GM19395 (cell line): ENCODE data around the gene MOGAT3.
A peak's percentile ranks its signal among the peaks of the same experiment; 100 is the strongest.

Source experiments
- ATAC-seq: cut with Tn5 transposase; IDR thresholded peaks from one replicate; pipeline ENCODE4 v1.9.1; 2021; ENCODE audit warnings: mild to moderate bottlenecking, moderate library complexity; ENCODE audit not compliant: unreplicated experiment

Gene MOGAT3, protein sequence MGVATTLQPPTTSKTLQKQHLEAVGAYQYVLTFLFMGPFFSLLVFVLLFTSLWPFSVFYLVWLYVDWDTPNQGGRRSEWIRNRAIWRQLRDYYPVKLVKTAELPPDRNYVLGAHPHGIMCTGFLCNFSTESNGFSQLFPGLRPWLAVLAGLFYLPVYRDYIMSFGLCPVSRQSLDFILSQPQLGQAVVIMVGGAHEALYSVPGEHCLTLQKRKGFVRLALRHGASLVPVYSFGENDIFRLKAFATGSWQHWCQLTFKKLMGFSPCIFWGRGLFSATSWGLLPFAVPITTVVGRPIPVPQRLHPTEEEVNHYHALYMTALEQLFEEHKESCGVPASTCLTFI

DNA sequence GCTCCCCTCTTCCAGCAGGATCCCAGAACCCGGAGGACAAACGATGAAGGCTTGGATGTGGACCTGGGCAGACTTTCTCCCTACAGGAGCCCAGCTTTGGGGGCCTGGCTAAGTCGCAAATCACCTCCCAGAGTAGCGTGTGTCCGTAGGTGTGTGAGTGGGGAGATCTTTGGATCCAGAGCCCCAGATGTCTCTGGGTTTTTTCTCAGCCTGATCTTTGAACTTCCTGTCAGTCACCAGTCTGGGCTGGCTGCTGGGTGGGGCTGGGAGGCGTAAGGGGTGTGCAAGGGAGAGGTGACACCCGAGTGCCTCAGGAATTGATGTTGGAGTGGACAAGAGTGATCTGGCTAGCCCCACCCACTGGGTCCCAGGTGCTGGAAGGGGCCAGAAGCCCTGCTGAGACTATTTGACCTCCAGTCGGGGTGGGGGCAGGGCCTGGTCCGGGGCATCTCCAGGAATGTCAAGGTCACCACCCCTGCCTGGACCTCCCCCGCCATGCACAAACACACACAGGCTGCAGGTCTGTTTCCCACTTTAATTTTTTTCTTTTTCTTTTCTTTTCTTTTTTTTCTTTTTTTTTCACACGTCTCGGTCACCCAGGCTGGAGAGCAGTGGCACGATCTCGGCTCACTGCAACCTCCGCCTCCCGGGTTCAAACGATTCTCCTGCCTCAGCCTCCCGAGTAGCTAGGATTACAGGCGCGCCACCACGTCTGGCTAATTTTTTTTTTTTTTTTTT, at the start of gene MOGAT3:
Gene MOGAT3 (minus strand): TSS at position 175 of the 738 bp plus-strand sequence. CDS start 182 bp downstream, outside the sequence.
- no peak for ATAC-seq

DNA sequence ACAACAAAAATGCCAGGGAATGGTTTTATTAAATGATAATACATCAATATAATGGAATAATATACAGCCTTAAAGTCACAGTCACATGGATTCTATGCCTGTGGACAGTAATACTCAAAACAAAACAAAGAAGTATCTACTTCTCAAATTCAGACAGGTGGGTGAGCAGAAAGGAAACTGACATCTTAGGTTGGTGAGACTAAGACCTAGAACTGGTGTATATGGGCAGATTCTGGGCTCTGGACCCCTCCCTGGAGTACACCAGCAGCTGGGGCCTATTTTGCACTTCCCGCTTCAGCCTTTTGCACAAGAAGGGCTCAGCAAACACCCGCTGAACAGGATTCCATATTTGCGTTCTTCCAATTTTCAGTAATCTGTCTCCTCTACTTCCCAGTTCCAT, 49.5 kb upstream of the MOGAT3 start:
- ATAC-seq: no peak

DNA sequence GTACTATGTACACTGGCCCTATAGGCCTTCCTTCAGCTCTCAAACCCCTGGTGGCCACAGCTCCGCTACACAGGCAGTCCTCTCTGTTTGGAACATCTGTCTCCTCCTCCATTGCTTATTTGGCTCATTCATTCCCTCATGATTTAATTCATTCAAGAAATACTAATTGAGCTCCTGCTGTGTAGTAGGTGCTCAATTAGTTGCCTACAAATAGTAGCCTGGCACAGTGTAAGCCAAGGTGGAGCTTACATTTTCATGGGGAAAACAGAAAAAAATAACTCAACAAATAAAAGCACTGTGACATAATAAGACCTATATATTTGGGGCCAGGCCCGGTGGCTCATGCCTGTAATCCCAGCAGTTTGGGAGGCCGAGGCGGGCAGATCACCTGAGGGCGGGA, 47.4 kb upstream of the MOGAT3 start:
- ATAC-seq: no peak

DNA sequence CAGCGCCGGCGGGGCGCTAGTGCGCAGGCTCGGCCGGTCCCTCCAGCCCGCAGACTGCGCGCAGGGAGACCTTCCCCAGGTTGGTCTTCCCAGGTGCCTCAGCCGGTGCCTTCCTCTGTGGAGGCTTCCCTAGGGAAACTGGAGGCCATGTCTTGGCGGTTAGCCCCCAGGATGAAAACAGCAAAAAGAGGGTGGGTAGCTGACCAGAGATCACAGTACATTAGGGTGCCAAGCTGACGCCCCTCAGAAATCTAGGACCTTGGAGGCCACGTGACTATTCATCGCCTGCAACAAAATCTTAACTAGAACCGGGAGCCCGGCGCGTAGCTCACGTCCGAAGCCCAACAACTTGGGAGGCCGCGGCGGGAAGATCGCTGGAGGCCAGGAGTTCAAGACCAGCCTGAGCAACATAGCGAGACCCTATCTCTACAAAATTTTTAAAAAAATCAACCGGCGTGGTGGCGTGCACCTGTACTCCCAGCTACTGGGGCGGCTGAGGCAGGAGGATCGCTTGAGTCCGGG, 44.4 kb upstream of the MOGAT3 start:
- no peak for ATAC-seq

DNA sequence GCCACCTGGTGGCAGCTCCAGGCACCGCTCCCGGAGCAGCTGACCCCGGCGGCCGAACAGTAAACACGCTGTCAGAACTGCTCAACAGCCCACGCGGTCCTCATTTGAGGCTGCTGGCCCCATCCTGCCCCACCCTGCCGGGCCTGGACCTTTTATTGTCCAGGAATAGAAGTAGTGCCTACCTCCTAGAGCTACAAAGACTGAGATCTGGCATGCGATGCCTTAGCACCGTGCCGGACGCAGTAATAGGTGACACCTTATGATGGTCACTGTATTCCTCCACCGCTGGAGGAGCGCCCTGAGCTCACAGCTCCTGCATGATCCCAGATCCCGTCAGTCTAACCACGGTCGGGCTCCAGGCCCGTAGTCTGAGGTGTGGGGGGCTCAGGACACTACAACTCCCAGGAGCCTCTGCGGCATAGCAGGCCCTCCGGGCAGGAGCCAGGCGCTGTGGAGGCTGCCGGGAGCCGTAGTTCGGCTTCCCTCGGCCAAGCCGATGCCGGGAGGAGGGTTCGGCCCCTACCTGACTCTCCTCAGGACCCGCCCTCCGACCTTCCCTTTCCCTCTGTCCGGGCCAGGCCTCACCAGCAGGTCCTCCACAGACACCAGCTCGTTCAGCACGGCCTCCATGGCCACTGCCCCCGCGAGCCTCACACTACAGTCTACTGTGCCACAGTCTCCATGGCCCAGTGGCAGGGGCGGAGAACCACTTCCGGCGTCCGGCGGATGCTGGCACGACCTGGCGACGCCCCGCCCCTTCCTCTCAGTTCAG, 43.7 kb upstream of the MOGAT3 start, which contains the start of gene FIS1:
Gene FIS1 (minus strand): TSS at position 707 of the 772 bp plus-strand sequence. CDS start 77 bp downstream, at position 630.
- ATAC-seq: peak; percentile 94

DNA sequence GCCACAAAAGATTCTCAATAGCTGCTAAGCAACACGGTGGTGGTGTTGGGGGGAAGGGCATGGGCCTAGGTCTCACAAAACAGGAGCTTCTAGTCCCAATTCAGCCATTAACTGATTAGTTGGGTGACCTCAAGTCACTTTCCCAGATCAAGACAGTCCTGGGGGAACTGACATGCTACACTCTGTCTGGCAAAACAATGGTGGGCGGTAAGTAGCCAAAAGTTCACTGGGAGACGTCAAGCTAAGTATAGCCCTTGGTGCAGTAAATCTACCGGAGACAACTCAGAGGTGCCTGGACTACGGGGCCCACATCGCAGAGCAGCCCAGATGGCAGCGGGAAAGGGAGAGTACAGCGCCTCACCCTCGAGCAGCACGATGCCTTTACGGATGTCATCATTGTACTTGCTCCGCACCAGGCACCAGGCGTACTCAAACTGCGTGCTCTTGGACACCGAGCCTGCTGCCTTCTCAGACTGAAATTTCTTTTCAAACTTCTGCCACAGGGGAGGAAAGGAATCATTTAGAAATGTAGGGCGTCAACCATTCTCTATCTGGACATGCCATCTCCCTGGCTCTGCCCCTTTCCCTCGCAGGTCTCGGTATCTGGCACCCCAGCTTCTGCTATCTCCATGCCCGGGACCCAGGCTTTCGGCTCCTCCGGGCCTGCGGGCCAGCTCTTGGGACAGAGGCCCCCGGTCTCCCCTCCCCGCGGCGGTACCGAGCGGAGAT, 43.0 kb upstream of the MOGAT3 start:
- no peak for ATAC-seq

DNA sequence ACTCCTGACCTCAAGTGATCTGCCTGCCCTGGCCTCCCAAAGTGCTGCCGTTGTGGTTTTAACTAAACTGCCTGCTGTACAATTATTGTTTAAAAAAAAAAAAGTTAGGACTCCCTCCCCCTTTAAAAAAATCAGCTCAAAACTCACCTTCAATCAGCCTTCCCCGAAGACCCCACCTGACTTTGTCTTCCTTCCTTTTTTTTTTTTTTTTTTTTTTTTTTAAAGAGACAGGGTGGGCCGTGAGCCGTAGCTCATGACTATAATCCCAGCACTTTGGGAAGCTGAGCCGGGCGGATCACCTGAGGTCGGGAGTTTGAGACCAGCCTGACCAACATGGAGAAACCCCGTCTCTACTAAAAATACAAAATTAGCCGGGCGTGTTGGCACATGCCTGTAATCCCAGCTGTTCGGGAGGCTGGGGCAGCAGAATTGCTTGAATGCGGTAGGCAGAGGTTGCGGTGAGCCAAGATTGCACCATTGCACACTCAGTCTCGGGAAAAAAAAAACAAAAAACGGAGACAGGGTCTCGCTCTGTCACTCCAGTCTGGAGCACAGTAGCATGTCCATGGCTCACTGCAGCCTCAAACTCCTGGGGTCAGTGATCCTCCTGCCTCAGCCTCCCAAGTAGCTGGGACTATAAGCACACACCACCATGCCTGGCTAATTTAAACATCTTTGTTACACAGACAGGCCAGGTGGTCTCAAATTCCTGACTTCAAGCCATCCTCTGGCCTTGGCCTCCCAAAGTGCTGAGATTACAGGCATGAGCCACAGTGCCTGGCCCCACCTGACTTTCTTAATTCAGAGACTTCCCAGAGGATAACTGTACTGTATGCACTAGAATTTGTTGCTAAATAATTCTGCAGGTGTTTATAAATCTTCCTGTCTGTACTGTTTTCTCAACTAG, 40.9 kb upstream of the MOGAT3 start:
- ATAC-seq: no peak

DNA sequence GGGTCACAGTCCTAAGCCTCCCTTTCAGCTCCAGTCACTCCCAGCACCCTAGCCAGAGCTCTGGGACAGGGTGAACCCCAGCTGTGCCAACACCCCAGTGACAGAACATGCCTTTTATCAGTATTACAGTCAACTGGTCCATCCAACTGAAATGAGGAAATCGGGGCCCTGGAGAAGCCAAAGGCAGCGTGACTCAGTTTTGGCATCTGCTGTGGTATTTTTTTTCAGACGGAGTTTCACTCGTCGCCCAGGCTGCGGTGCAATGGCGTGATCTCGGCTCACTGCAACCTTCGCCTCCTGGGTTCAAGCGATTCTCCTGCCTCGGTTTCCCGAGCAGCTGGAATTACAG, 40.2 kb upstream of the MOGAT3 start:
- no peak for ATAC-seq

DNA sequence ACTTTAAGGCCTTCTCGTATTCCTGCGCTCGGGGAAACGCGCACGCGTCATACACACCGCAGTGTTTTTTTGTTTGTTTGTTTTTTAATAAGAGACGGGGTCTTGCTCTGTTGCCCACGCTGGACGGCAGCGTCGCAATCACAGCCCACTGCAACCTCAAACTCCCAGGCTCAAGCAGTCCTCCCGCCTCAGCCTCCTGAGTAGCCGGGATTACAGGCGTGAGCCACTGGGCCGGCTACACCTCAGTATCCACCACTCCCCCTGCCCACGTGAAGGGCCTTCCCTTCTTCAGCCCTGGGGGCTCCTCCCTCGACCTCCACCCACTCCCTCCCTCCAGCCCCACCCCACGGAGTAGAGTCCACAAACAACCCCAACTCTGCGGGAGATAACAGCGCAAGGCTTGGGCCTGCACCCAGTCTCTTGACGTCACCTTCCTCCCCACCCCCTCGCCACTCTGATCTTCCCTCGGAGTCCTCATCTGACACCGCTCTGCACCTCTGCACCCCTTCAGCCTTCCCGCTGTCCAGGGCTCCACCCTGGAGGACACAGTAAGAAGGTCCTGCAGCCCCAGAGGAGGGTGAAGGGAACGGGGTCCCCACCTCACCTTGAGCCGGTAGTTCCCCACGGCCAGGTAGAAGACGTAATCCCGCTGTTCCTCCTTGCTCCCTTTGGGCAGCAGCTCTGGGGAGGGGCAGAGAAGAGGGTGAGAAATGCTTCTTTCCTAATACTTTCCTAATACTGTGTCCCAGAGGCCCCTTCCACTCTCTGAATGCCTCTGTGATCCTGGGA, 39.6 kb upstream of the MOGAT3 start:
- ATAC-seq: no peak

DNA sequence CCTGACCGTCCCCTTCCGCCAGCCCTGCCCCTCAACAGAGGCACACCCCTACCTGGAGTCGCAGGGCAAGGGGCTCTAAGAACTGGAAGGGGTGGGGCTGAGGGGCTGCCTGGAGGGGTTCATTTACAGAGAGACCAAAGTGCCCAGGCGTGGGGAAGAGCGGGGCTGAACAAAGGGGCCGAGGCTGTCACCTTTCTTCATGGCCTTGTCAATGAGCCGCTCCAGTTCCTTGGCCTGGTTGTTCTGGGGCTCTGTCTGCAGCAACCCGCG, 39.0 kb upstream of the MOGAT3 start:
- ATAC-seq: no peak

DNA sequence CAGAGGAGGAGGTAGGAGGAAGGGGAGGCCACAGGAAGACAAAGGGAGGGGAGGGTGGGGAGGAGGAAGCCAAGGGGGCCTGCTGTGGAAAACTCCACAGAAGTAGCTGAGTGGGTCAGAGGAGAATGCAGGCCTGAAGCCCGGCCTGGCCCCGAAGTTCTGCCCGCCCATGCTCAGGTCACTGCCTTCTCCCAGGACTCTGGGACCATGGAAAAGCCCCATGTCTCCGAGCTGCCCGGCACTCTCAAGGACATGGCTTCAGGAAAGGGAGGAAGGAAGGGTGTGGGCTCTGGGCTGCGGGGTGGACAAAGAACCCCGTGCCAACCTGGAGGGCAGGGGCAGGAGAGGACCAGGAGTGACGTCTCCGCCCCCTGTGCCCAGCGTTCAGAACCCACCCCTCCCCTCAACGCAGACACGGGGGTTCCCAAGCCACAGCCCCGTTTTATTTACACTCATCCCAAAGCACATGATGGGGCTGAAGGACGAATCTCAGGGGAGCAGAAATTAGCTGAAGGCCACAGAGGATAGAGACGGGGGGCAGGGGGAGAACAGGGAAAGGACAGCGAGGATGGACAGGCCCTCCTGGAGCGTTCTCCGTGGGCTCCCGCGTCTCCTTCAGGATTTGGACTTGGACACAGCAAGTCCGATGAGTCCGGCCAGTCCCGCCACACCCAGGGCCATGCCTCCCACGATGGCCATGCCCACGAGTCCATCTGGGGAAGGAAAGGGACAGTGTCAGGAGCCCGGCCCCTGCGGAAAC, 38.5 kb upstream of the MOGAT3 start:
- ATAC-seq: no peak

DNA sequence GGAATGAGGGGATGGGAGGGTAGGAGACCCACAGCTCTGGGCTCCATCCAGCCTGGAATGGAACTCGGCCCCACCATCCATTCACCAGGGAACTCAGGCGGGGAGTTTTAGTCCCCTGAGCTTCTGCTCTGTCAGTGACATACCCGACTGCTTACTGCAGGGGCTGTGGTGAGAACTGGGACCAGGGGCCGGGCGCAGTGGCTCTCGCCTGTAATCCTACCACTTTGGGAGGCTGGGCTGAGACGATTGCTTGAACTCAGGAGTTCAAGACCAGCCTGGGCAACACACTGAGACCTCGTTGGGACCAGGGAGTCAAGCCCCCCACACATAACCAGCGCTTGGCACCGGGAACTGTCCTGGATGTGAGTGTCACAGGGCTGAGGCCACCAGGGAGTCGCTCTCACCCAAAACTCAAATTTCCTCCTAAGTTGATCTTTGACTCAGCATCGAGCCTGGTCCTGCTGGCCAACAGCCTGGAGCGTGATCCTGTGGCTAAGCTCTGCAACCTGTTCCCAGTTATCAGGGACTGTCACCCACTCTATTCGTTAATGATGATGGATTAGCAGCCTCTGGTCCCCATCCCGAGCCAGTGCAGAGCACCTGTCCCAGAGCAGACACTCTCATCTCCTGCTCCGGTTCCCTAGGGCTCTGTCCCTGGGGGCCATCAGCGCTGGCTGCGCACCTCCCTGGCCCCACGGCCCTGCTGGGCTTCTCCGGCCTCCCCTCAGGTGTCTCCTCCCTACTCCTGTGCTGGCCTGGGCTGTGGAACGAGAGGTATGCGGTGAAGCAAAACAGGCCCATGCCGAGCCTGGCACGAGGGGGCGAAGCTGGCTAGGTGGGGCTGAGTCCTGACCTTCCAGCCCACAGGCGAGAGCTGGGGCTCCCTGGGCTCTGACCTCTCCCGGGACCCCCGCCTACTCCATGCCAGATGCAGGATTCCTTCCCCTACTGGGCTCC, 37.7 kb upstream of the MOGAT3 start:
- no peak for ATAC-seq

DNA sequence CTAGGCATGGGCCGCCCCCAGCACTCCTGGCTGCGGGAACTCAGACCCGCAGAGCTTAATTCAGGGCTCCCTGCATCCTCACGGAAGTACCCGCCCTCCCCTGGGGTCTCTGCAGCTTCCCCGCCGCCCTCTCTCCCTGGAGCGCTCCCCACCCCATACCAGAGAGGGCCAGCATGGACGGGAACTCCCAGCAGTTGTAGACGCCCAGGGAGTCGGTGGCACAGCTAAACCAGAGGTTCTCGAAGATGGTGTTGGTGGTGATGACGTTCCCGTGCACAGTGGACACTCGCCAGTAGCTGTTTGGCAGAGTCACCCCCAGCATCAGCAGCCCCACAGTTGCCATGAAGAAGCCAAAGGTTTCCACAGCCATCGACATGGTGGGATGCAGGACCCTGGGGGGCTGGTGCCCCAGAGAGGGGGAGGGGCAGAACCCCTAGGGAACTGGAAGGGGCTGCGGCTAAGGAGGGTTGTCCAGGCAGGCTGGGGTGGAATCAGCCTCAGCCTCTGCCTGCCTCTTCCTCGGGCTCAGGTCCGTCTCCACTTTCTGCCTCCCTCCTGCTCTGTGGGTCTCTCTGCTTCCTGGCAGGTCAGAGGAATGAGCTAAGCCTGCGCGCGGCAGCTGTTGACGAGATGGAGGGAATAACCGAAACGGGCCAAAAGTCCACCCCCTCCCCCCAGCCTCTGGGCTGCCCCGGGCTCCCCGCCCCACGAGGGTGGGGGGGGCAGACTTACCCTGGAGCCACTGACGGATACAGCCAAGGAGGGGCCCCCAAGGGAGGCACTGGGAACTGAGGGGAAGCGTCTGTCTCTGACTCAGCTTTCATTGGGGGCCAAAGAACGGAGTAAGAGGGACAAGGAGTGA, 36.6 kb upstream of the MOGAT3 start, which contains the start of gene CLDN15:
Gene CLDN15 (minus strand): TSS at position 597 of the 862 bp plus-strand sequence. CDS start 221 bp downstream, at position 376.
- ATAC-seq: no peak

DNA sequence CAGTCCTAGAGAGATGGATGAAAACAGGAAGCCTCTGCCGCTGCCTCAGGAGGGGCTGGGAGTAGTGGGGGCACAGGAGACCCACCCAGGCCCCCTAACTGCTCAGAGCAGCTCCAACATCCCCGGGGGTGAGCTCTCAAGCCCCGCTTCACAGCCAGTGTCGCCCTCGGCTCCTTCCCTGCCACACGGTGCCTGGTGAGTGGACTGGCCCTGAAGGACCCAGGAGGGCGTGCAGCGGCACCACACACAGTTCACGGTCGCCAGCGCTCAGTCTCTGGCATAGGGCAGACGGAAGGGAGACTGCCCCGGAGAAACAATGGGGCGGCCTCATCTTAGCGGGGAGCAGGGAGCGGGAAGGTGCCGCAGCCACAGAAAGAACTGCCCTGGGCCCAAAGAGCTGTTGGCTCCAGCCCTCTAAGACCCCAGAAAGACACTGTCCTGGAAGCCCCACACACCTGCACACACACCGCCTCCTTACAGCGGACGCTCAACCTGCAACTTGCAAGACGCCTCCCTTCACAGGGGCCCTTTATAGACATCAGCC, 35.5 kb upstream of the MOGAT3 start:
- ATAC-seq: no peak

DNA sequence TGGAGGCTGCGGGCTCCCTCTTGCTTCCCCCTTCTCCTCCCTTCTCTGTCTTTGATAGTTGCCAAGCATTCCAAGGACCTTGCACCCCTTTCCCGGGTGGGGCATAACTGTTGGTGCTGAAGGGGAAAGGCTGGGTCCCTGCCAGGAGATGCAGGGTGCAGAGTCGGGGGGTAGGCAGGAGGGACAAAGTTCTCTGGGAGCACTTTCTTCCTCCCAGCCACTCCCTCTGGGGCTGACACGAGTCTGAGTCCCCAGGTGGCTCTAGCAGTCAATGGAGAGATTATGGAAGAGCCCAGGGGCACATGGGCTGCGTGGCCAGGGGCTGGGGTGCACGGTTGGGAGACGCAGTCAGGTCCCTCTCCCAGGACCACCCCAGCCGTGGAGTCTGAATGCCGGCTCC, 34.7 kb upstream of the MOGAT3 start:
- no peak for ATAC-seq

DNA sequence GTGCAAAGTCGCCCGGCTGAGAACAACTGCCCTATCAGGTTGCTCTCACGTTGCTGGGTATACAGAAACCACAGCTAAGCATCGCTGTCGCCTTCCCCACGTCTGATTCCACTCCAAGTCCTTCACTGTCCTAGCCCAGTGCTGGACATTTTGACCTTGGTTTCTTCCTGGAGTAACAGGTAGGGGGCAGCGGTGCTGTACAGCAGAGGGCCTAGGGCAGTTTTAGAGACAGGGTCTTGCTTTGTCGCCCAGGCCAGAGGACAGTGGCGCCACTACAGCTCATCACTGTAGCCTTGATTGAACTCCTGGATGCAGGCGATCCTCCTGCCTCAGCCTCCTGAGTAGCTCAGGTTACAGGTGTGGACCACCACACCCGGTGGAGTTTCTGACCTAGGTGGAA, 34.2 kb upstream of the MOGAT3 start:
- no peak for ATAC-seq
